Measurements from ENCODE around the gene CROCC2. TPM values are rescaled to one million over a fixed set of nuclear protein-coding genes. Genes with fewer than 3 reads are reported as not detected.

CROCC2 gene
- total RNA-seq, 2 donors from 2014 or later = not detected

DNA sequence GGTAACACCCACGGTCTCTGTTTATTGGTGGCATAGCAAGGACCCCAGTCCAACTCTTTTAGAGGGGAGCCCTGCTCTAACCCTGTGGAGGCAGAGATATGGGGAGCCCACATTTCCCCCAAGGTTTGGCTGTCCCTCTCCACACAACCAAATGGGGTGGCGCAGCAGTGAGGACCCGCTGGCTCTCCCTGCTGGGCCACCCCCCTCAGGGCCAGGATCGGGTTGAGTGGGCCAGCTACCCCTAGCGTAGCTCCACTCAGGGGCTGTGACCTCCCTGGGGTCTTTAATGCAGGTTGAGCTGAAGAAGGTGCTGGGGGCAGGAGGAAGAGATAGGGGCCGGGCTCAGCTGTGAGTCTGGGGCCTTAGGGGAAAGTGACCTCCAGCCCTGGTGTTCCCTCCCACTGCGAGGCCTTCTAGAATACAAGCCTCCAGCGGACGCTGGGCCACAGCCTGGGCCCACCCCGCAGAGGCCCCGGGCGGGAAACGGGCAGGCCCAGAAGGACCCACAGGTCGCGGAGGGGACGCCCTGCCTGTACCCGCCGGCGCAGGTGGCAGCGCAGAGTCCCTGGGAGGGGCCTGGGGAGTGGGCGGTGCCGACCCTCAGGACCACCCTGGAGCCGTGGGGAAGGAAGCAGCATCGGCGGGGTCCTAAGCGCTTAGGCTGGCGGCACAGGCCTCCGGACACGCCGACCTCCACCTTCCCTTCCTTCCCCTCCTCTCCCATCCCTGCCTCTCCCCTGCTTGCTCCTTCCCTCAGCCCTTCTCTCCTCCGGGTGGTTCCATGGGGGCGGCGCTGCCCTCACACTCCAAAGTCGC, 9.6 kb downstream of the CROCC2 start:
- DNase-seq (ENCODE audit: low spot score) = no peak
- Mint-ChIP-seq H3K27ac (no peak overlapping the region), H3K4me1 (ENCODE audit: low read depth in 2 of 2) (no peaks in the 10 kb centered on the region), H3K36me3 (no peaks in the 10 kb centered on the region), H3K27me3 (peaks cover 0 to 6% of the 10 kb centered on the region in 2 donors), H3K4me3 (no peak overlapping the region), H3K9me3 (no peaks in the 10 kb centered on the region)
- ATAC-seq = no peak

DNA sequence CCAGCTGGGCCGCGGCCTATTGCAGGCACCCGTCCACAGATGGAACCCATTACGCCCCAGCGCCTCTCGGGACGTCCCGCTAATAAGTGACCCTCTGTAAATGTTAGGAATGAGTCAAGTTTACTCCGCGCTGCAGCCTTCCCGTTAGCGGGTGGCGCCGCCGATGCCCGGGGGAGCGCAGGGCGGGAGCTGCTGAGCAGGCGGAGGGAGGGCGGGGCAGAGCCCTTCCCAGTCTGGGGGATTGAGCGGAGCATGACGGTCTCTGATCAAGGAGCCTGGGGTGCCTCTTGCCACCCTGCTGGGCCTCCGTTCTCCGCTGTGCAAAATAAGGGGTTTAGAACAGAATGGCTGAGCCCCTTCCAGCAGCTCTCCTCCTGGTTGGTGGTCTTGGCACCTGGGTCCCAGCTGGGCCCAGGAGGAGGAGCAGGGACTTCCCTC, 10.5 kb downstream of the CROCC2 start:
- Mint-ChIP-seq H3K27me3 (peaks cover 0 to 6% of the 10 kb centered on the region in 2 donors), H3K9me3 (no peaks in the 10 kb centered on the region), H3K4me3 (no peak overlapping the region), H3K4me1 (ENCODE audit: low read depth in 2 of 2) (no peaks in the 10 kb centered on the region), H3K36me3 (no peaks in the 10 kb centered on the region), H3K27ac (no peak overlapping the region)
- DNase-seq (ENCODE audit: low spot score) (no peak), ATAC-seq (no peak)

- no peaks in the 10 kb centered on the region for H3K4me1 Mint-ChIP-seq (ENCODE audit: low read depth in 2 of 2)
- ATAC-seq (no peak), DNase-seq (ENCODE audit: low spot score) (peak; percentile 47)
- H3K27me3 Mint-ChIP-seq = peaks cover 0 to 4% of the 10 kb centered on the region in 2 donors
- H3K4me3 Mint-ChIP-seq = no peak overlapping the region
- H3K27ac Mint-ChIP-seq = no peak overlapping the region
- H3K36me3 Mint-ChIP-seq = no peaks in the 10 kb centered on the region
- no peaks in the 10 kb centered on the region for H3K9me3 Mint-ChIP-seq
Measured at GRCh38 chr2:240917009-240917683, 11.0 kb downstream of the CROCC2 start.

DNA sequence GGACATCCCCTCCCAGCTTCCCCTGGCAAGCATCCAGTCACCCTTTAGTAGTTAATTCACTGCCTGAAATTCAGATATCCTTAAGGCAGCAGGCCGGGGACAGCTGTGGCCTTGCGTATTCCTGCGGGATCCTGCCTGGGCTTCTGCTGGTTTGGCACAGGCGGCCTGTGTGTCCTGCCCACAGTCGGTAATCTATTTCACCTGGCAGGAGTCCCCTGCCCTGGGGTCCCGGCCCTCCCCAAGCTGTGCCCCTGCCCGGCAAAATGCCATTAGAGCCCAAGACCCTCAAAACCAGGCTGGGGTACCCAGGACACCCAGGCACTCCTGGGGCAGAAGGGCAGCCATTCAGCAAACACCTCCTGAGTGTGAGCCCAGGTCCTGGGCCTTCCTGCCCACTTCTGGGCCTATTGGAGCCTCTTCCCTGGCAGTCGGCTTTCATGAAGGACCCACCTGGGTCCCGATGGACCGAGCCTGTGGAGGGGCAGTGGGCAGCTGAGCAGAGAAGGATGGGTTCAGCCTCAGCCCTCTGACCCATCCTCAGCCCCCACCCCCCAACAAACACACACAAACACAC, 11.6 kb downstream of the CROCC2 start:
- ATAC-seq (no peak), DNase-seq (ENCODE audit: low spot score) (no peak)
- H3K4me3 Mint-ChIP-seq = no peak overlapping the region
- H3K4me1 Mint-ChIP-seq (ENCODE audit: low read depth in 2 of 2) = no peaks in the 10 kb centered on the region
- H3K27me3 Mint-ChIP-seq = no peaks in the 10 kb centered on the region
- H3K36me3 Mint-ChIP-seq = no peaks in the 10 kb centered on the region
- H3K27ac Mint-ChIP-seq = no peak overlapping the region
- H3K9me3 Mint-ChIP-seq = no peaks in the 10 kb centered on the region

DNA sequence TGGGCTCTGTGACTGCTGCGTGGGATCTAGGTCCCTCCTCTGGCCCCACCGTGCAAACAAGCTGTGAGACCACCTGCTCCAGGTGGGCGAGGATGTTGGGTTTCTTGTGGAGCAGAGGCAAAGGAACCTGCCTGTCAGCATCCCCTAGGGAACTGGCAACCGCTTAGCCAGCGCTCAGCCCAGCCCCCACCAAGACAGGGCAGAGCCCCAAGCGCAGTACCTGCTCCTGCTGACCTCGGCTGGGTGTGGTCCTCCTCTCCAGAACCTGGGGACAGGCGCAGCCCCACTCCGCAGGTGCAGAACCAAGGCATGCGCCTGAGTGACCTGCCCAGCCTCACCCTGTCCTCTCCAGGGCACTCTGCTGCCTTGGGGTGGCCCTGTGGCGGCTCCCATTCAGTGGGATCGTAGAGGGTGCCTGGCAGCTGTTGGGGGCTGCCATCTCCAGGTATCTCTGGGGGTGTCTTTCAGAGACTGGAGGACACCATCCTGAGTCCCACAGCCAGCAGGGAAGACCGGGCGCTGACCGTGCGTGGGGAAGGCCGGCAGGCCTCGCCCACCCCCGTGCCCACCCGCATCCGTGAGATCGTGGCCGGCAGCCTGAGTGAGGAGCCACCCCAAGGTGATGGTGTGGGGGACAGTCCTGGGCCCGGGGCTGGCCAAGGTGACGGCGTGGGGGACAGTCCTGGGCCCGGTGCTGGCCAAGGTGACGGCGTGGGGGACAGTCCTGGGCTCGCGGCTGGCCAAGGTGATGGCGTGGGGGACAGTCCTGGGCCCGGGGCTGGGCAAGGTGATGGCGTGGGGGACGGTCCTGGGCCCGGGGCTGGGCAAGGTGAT, 12.3 kb downstream of the CROCC2 start:
- no peaks in the 10 kb centered on the region for H3K4me1 Mint-ChIP-seq (ENCODE audit: low read depth in 2 of 2)
- no peaks in the 10 kb centered on the region for H3K36me3 Mint-ChIP-seq
- H3K9me3 Mint-ChIP-seq = no peaks in the 10 kb centered on the region
- ATAC-seq = no peak
- H3K27ac Mint-ChIP-seq = no peak overlapping the region
- peak; percentile 58 for DNase-seq (ENCODE audit: low spot score)
- no peaks in the 10 kb centered on the region for H3K27me3 Mint-ChIP-seq
- no peak overlapping the region for H3K4me3 Mint-ChIP-seq

DNA sequence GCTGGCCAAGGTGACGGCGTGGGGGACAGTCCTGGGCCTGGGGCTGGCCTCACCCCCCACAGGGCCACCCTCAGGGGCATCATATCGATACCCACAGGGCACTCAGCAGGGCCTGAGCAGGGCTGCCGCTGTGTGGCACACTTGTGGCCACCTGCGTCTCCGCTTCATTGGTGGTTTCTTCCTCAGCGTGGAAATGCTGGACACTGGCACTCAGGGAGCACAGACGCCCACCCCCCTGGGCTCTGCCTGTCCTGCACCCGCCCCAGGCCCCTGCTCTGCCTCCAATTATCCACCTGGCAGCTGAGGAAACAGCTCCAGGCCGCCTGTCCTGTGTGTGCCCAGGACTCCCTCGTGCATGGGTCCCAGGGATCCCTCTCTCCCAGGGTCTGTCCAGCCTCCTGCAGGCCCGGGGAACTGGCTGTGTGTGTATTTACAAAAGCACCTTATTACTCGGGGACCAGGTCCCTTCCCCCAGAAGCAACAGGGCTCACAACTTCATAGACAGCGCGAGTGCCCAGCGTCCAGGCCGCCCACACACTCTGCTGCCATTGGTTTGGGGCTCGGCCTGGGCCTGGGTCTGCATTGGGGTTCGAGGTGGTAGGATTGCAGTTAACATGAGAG, 13.1 kb downstream of the CROCC2 start:
- H3K4me1 Mint-ChIP-seq (ENCODE audit: low read depth in 2 of 2) = no peaks in the 10 kb centered on the region
- no peaks in the 10 kb centered on the region for H3K27me3 Mint-ChIP-seq
- no peaks in the 10 kb centered on the region for H3K36me3 Mint-ChIP-seq

DNA sequence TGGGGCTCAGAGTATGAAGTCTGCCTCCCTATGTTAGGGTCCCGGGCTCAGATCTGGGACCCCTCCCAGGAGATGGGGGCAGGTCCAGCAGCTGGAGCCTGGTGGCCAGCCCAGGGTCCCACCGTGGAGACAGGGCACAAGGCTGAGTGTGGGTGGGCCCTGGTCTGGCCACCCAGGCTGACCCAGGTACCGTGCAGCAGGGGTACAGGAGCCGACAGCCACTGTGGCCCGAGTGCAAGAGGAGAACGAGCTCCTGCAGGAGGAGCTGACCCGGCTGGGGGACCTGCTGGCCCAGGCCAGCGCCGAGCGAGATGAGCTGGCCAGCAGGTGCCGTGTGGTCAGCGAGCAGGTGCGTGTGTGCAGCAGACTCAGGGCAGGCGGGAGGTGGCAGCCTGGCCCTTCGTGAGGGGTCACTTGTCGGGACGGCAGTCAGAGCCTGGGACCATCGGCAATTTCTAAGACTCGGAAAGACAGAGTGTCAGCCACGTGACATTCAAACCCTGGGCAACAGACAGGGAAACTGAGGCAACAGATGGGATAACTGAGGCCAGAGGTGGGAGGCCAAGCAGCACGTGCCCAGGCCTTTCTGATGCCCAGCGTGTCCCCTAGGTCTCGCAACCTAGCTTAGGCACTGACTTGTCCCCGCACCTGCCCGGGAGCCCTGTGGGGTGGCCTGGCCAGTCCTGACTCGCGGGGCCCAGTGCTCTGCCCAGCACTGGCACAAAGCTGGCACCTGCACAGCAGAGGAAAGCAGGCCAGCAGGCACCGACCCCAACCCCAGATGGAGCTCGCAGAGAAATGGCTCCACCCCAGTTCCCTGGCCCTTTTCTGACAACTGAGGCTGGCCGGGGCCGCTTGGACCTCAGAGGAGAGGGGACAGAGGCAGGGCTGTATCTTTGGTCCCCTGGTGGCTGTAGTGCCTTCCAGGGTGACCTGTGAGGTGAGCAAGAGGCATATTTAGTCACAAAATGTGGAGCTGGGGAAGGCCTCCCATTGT, 13.9 kb downstream of the CROCC2 start:
- Mint-ChIP-seq H3K27me3 (no peaks in the 10 kb centered on the region), H3K27ac (no peak overlapping the region), H3K4me3 (no peak overlapping the region), H3K36me3 (no peaks in the 10 kb centered on the region), H3K4me1 (ENCODE audit: low read depth in 2 of 2) (no peaks in the 10 kb centered on the region), H3K9me3 (no peaks in the 10 kb centered on the region)
- ATAC-seq (no peak), DNase-seq (ENCODE audit: low spot score) (peak; percentile 46)

More for the DNA sequence above, 13.1 kb downstream of the CROCC2 start:
- ATAC-seq (no peak), DNase-seq (ENCODE audit: low spot score) (peak; percentile 56)
- no peak overlapping the region for H3K27ac Mint-ChIP-seq
- no peaks in the 10 kb centered on the region for H3K9me3 Mint-ChIP-seq
- H3K4me3 Mint-ChIP-seq = no peak overlapping the region

DNA sequence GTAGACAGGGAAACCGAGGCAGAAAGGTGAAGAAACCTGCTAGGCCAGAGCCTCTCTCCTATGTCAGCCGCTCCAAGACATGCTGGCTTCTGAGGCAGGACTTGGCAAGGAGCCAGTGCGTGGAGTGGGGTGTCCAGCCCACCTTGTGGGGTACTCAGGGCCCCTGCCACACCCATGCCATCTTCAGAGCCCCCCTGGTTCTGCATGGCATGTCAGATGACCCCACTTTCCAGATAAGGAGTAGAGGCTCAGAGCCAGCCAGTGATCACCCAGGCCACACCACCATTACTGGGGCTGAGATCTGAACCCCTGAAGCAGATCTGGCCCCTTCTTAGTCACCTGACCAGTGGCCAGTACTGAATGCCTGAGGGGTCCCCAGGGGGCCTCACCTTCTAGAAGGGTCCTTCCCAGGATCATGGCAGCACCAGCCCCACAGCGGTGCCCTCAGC, 14.7 kb downstream of the CROCC2 start:
- no peaks in the 10 kb centered on the region for H3K9me3 Mint-ChIP-seq
- DNase-seq (ENCODE audit: low spot score) = no peak

DNA sequence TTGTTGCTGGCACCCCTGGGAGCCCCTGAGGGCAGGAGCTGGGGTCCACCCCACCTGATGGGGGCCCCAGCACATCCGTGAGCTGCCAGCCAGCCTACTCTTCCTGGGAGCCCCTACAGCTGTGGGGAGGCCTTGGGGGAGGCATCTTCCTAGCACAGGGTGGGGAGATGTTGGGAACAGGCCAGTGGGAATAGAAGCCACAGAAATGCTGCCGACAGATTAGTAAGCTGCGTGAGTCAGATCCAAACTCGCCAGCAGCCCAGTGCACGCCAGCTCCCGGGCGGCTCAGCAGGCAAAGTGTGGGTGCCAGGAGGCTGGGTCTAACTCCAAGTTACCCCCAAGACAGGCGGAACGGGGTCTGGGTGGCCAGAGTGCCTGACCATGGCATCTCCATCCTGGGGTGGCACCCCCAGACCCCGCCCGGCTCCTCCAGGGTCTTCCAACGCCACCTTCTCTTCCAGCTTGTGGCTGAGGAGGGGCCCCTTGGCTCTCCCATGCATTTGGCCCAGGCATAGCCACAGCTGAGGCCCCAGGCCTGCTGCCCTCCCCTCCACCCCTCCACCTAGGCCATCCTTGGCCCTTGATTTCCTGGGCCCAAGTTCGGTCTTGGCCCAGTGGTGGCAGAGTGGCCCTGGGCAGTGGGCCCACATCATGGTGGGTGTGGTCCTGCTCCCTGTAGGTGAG, 15.3 kb downstream of the CROCC2 start:
- no peaks in the 10 kb centered on the region for H3K27me3 Mint-ChIP-seq
- DNase-seq (ENCODE audit: low spot score) (peak; percentile 48), ATAC-seq (no peak)
- no peaks in the 10 kb centered on the region for H3K36me3 Mint-ChIP-seq
- H3K9me3 Mint-ChIP-seq = no peaks in the 10 kb centered on the region
- H3K27ac Mint-ChIP-seq = no peak overlapping the region
- no peak overlapping the region for H3K4me3 Mint-ChIP-seq
- H3K4me1 Mint-ChIP-seq (ENCODE audit: low read depth in 2 of 2) = no peaks in the 10 kb centered on the region

More for the DNA sequence above, 14.7 kb downstream of the CROCC2 start:
- Mint-ChIP-seq H3K27me3 (no peaks in the 10 kb centered on the region), H3K4me1 (ENCODE audit: low read depth in 2 of 2) (no peaks in the 10 kb centered on the region), H3K36me3 (no peaks in the 10 kb centered on the region), H3K27ac (no peak overlapping the region), H3K4me3 (no peak overlapping the region)
- no peak for ATAC-seq

GRCh38 chr2:240921995-240922244, 15.8 kb downstream of the CROCC2 start:
- Mint-ChIP-seq H3K4me1 (ENCODE audit: low read depth in 2 of 2) (no peaks in the 10 kb centered on the region), H3K36me3 (no peaks in the 10 kb centered on the region), H3K27me3 (no peaks in the 10 kb centered on the region), H3K4me3 (no peak overlapping the region), H3K9me3 (no peaks in the 10 kb centered on the region), H3K27ac (no peak overlapping the region)
- ATAC-seq (no peak), DNase-seq (ENCODE audit: low spot score) (peak; percentile 46)

DNA sequence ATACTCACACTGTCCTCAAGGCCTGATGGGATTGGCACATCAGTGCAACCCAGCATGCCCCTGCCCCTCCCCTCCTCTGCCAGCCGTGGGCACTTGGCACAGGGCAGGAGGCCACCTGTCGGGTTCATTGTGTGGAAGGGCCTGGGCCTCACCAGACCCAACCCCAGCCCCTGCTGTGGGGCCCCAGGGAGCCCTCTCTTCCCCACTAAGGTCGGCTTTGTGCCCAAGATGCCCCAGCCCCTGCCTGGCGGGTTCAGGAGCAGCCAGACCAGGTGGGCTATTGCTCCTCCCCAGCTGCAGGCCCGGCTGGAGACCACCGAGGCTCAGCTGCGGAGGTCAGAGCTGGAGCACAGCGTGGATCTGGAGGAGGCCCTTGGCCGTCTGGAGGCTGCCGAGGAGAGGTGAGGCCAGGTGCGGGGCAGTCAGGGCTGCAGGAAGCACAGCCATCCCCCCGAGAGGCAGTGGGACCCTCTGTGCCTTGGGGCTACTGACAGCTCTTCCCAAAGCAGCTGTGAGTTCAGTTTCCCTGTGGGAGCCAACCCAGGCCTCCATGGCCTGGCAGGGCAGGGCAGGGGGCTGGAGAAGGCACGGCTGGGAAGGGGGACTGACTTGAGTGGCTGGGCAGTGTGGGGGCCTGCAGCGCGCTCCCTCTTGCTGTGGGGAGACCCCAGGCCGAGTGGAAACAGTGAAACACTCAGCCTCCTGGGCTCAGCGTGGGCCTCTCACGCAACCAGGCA, 16.3 kb downstream of the CROCC2 start:
- no peak overlapping the region for H3K4me3 Mint-ChIP-seq
- no peaks in the 10 kb centered on the region for H3K4me1 Mint-ChIP-seq (ENCODE audit: low read depth in 2 of 2)
- no peaks in the 10 kb centered on the region for H3K36me3 Mint-ChIP-seq
- no peaks in the 10 kb centered on the region for H3K27me3 Mint-ChIP-seq
- DNase-seq (ENCODE audit: low spot score) = no peak
- no peak for ATAC-seq
- H3K27ac Mint-ChIP-seq = no peak overlapping the region
- H3K9me3 Mint-ChIP-seq = no peaks in the 10 kb centered on the region
